HEK293T (cell line): ENCODE measurements around the gene EML4.

Experiments used
- FOXM1 ChIP-seq: fragments of 450-650 bp; IDR thresholded peaks from 2 replicates; pipeline ENCODE4 v1.6.1; 2017; ENCODE audit warnings: mild to moderate bottlenecking, borderline replicate concordance
- HDGF ChIP-seq: fragments of 450-650 bp; IDR thresholded peaks from 2 replicates; pipeline ENCODE4 v1.6.1; 2017; ENCODE audit warnings: antibody characterized with exemption, borderline replicate concordance
- SP1 ChIP-seq: fragments of 450-650 bp; IDR thresholded peaks from 2 replicates; pipeline ENCODE4 v1.6.1; 2017
- SUZ12 ChIP-seq: fragments of 450-650 bp; IDR thresholded peaks from 2 replicates; pipeline ENCODE4 v1.6.1; 2016; ENCODE audit warnings: mild to moderate bottlenecking
- ZNF384 ChIP-seq: fragments of 450-650 bp; IDR thresholded peaks from 2 replicates; pipeline ENCODE4 v1.6.1; 2016

GRCh38 chr2:42216694-42217093 is 47.5 kb downstream of the EML4 start:
- no peak for TF ChIP-seq SUZ12
- no peak for TF ChIP-seq HDGF
- TF ChIP-seq ZNF384: no peak
- no peak for TF ChIP-seq SP1
- no peak for TF ChIP-seq FOXM1
